ENCODE measurements around the gene SGCE. TPM values are rescaled to one million over a fixed set of nuclear protein-coding genes. Genes with fewer than 3 reads are reported as not detected.

SGCE gene
- total and polyA plus RNA-seq, 2 experiments from 2014 or later = 77.6 to 114 TPM

GRCh38 chr7:94666879-94667587 is 11.1 kb upstream of the SGCE start:
- Histone ChIP-seq H3K9me2 (replicated peaks; ENCODE audit: insufficient read depth) (no peaks in the 10 kb centered on the region), H4K20me1 (ENCODE audit: insufficient read depth, poor library complexity, severe bottlenecking) (no peaks in the 10 kb centered on the region), H3K27ac (no peak overlapping the region), H3K27me3 (no peaks in the 10 kb centered on the region), H3K4me3 (no peak overlapping the region), H3K36me3 (replicated peaks; ENCODE audit: insufficient read depth, low read depth) (no peaks in the 10 kb centered on the region), H3K9me3 (ENCODE audit: low read depth) (no peaks in the 10 kb centered on the region), H2AFZ (no peak overlapping the region), H3K4me2 (no peak overlapping the region), H3K79me2 (peaks cover 10% of the 10 kb centered on the region), H3K4me1 (ENCODE audit: insufficient read depth) (no peaks in the 10 kb centered on the region)
- 93% methylated on average over 3 of the region's 3 CpGs for WGBS (ENCODE audit: low lambda C conversion rate, missing lambda C conversion rate)
- no peak for TF ChIP-seq EZH2phosphoT487 (IDR thresholded peaks at IDR 0.05; ENCODE audit: low read depth, severe bottlenecking, unreplicated experiment)
- TF ChIP-seq EZH2 (IDR thresholded peaks at IDR 0.05; ENCODE audit: borderline replicate concordance) = no peak
- no peak for DNase-seq (ENCODE audit: low spot score)

DNA sequence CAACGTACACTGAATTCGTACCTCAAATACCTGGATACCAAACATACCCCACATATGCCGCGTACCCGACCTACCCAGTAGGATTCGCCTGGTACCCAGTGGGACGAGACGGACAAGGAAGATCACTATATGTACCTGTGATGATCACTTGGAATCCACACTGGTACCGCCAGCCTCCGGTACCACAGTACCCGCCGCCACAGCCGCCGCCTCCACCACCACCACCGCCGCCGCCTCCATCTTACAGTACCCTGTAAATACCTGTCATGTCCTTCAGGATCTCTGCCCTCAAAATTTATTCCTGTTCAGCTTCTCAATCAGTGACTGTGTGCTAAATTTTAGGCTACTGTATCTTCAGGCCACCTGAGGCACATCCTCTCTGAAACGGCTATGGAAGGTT is 9.5 kb upstream of the SGCE start:
- H3K9me2 ChIP-seq (replicated peaks; ENCODE audit: insufficient read depth) = no peaks in the 10 kb centered on the region
- H3K9me3 ChIP-seq (ENCODE audit: low read depth) = no peaks in the 10 kb centered on the region
- no peaks in the 10 kb centered on the region for H3K36me3 ChIP-seq (replicated peaks; ENCODE audit: insufficient read depth, low read depth)
- no peaks in the 10 kb centered on the region for H4K20me1 ChIP-seq (ENCODE audit: insufficient read depth, poor library complexity, severe bottlenecking)
- H3K4me3 ChIP-seq = no peak overlapping the region
- H3K4me2 ChIP-seq = no peak overlapping the region
- H3K27me3 ChIP-seq = no peaks in the 10 kb centered on the region
- 100% methylated on average over 14 of the region's 18 CpGs for WGBS (ENCODE audit: low lambda C conversion rate, missing lambda C conversion rate)
- no peak overlapping the region for H2AFZ ChIP-seq
- no peaks in the 10 kb centered on the region for H3K4me1 ChIP-seq (ENCODE audit: insufficient read depth)
- H3K79me2 ChIP-seq = peaks cover 20% of the 10 kb centered on the region
- no peak overlapping the region for H3K27ac ChIP-seq
- DNase-seq (ENCODE audit: low spot score) = no peak
- TF ChIP-seq, protein P1, sequence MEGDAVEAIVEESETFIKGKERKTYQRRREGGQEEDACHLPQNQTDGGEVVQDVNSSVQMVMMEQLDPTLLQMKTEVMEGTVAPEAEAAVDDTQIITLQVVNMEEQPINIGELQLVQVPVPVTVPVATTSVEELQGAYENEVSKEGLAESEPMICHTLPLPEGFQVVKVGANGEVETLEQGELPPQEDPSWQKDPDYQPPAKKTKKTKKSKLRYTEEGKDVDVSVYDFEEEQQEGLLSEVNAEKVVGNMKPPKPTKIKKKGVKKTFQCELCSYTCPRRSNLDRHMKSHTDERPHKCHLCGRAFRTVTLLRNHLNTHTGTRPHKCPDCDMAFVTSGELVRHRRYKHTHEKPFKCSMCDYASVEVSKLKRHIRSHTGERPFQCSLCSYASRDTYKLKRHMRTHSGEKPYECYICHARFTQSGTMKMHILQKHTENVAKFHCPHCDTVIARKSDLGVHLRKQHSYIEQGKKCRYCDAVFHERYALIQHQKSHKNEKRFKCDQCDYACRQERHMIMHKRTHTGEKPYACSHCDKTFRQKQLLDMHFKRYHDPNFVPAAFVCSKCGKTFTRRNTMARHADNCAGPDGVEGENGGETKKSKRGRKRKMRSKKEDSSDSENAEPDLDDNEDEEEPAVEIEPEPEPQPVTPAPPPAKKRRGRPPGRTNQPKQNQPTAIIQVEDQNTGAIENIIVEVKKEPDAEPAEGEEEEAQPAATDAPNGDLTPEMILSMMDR (IDR thresholded peaks at IDR 0.05; ENCODE audit: poor library complexity) = no peak
- TF ChIP-seq EZH2phosphoT487 (IDR thresholded peaks at IDR 0.05; ENCODE audit: low read depth, severe bottlenecking, unreplicated experiment) (no peak), EZH2 (IDR thresholded peaks at IDR 0.05; ENCODE audit: borderline replicate concordance) (no peak)

DNA sequence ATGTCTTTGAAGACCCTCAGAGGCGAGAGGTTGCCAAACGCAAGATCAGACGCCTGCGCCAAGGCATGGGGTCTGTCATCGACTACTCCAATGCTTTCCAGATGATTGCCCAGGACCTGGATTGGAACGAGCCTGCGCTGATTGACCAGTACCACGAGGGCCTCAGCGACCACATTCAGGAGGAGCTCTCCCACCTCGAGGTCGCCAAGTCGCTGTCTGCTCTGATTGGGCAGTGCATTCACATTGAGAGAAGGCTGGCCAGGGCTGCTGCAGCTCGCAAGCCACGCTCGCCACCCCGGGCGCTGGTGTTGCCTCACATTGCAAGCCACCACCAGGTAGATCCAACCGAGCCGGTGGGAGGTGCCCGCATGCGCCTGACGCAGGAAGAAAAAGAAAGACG is 8.1 kb upstream of the SGCE start:
- Histone ChIP-seq H4K20me1 (ENCODE audit: insufficient read depth, poor library complexity, severe bottlenecking) (no peaks in the 10 kb centered on the region), H3K27me3 (no peaks in the 10 kb centered on the region), H3K9me3 (ENCODE audit: low read depth) (no peaks in the 10 kb centered on the region), H3K9me2 (replicated peaks; ENCODE audit: insufficient read depth) (no peaks in the 10 kb centered on the region), H3K36me3 (replicated peaks; ENCODE audit: insufficient read depth, low read depth) (no peaks in the 10 kb centered on the region), H3K79me2 (peaks cover 32% of the 10 kb centered on the region), H3K4me1 (ENCODE audit: insufficient read depth) (no peaks in the 10 kb centered on the region), H3K4me3 (no peak overlapping the region), H2AFZ (no peak overlapping the region), H3K27ac (no peak overlapping the region), H3K4me2 (no peak overlapping the region)
- no peak for DNase-seq (ENCODE audit: low spot score)
- TF ChIP-seq EZH2phosphoT487 (IDR thresholded peaks at IDR 0.05; ENCODE audit: low read depth, severe bottlenecking, unreplicated experiment) = no peak
- TF ChIP-seq, protein P1 (IDR thresholded peaks at IDR 0.05; ENCODE audit: poor library complexity) = no peak
- no peak for TF ChIP-seq EZH2 (IDR thresholded peaks at IDR 0.05; ENCODE audit: borderline replicate concordance)
- WGBS (ENCODE audit: low lambda C conversion rate, missing lambda C conversion rate) = 98% methylated on average over 23 of the region's 23 CpGs

- DNase-seq (ENCODE audit: low spot score) = no peak
- Histone ChIP-seq H3K4me1 (ENCODE audit: insufficient read depth) (no peaks in the 10 kb centered on the region), H3K79me2 (peaks cover 34% of the 10 kb centered on the region), H3K36me3 (replicated peaks; ENCODE audit: insufficient read depth, low read depth) (no peaks in the 10 kb centered on the region), H3K27ac (no peak overlapping the region), H3K9me3 (ENCODE audit: low read depth) (no peaks in the 10 kb centered on the region), H3K4me3 (no peak overlapping the region), H2AFZ (no peak overlapping the region), H4K20me1 (ENCODE audit: insufficient read depth, poor library complexity, severe bottlenecking) (no peaks in the 10 kb centered on the region), H3K9me2 (replicated peaks; ENCODE audit: insufficient read depth) (no peaks in the 10 kb centered on the region), H3K27me3 (no peaks in the 10 kb centered on the region), H3K4me2 (no peak overlapping the region)
- TF ChIP-seq EZH2phosphoT487 (IDR thresholded peaks at IDR 0.05; ENCODE audit: low read depth, severe bottlenecking, unreplicated experiment) = no peak
- TF ChIP-seq, protein P1 (IDR thresholded peaks at IDR 0.05; ENCODE audit: poor library complexity) = no peak
- TF ChIP-seq EZH2 (IDR thresholded peaks at IDR 0.05; ENCODE audit: borderline replicate concordance) = no peak
- 84% methylated on average over 1 of the region's 1 CpG for WGBS (ENCODE audit: low lambda C conversion rate, missing lambda C conversion rate)
Observed at GRCh38 chr7:94662548-94662947, 6.6 kb upstream of the SGCE start.

Measured in hepatocyte (in vitro differentiated cells).